ENCODE measurements around the gene TCL1B. TPM values are rescaled to one million over a fixed set of nuclear protein-coding genes. Genes with fewer than 3 reads are reported as not detected.

The TCL1B gene
- total RNA-seq, 5 donors from 2014 or later (not counting 1 experiment from before 2014, with no cell fraction given), result 0.21 to 2.0 (median 0.70) TPM; not detected in 1

DNA sequence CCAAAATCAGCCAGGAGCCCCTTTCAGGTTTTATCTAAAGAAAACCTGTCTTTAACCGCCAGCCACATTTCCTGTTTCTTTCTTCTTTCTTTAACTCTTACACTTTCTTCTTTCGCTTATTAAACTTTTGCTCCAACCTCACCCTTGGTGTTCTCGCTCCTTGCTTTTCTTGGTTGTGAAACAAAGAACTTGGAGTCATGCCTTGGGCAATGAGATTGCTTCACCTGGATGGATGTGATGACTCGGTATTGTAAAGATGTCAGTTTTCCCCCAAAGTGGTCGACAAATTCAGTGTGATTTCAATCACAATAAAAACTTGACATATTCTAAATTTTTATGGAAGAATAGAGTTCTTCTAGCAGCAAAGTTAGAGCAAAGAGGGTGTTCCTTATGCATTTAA is 43.9 kb downstream of the TCL1B start:
- ChIA-PET CTCF (no interaction called here), POLR2A (no interaction called here)
- Histone ChIP-seq H3K4me1 (ENCODE audit: control insufficient read depth in 1 of 2, extremely low read depth in 1 of 2, insufficient read depth in 2 of 2, low read length in 2 of 2) (no peaks in the 10 kb centered on the region), H3K4me3 (ENCODE audit: control insufficient read depth in 1 of 2, extremely low read depth in 1 of 2, low read length in 1 of 2) (no peak overlapping the region), H3K27me3 (replicated peaks in 1 of 2; ENCODE audit: control insufficient read depth in 2 of 2, extremely low read depth in 1 of 2, insufficient read depth in 2 of 2, low read length in 1 of 2) (peaks cover 0 to 11% of the 10 kb centered on the region in 2 experiments), H3K27ac (ENCODE audit: low read length) (no peak overlapping the region), H3K9me3 (no peaks in the 10 kb centered on the region), H3K36me3 (ENCODE audit: control insufficient read depth in 2 of 2, extremely low read depth in 1 of 2, insufficient read depth in 1 of 2, low read length in 1 of 2) (no peaks in the 10 kb centered on the region)
- no peak overlapping the region for H3K4me3 Mint-ChIP-seq
- 20% methylated on average over 1 of the region's 5 CpGs for WGBS (ENCODE audit: insufficient coverage)
- DNase-seq (no peak), ATAC-seq (replicated peaks in 1 of 4) (no peak)
- peaks cover 0 to 3% (median 0%) of the 10 kb centered on the region in 3 donors for H3K9me3 Mint-ChIP-seq
- H3K27ac Mint-ChIP-seq, result no peak overlapping the region
- H3K27me3 Mint-ChIP-seq, result peaks cover 49 to 54% of the 10 kb centered on the region in 2 donors
- H3K36me3 Mint-ChIP-seq, result no peaks in the 10 kb centered on the region
- H3K4me1 Mint-ChIP-seq, result peaks cover 0 to 4% (median 0%) of the 10 kb centered on the region in 3 donors

DNA sequence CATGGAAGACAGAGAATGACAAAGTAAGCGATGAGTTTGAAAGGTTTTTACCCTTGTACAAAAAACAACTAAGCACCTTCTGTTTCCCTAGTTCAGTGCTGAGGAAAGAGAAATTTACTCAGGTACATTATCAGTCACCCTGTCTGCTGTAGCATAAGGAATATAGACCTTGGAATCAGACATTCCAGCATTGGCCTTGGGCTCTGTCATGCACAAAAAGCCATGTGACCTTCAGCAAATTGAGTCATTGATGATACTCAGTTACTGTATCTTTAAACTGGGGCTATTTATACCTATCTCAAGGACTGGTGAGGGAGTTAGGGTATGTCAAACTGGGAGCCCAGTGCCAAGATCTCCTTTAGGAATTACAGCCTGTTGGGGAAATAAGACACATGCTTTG is 47.0 kb downstream of the TCL1B start:
- Mint-ChIP-seq H3K9me3 (peaks cover 0 to 3% (median 0%) of the 10 kb centered on the region in 3 donors), H3K4me1 (peaks cover 0 to 4% (median 0%) of the 10 kb centered on the region in 3 donors), H3K27me3 (peaks cover 30 to 32% of the 10 kb centered on the region in 2 donors), H3K27ac (no peak overlapping the region), H3K4me3 (no peak overlapping the region), H3K36me3 (peaks cover 2% of the 10 kb centered on the region)
- ATAC-seq (replicated peaks in 1 of 4) (no peak), DNase-seq (no peak)
- ChIA-PET POLR2A (no interaction called here), CTCF (no interaction called here)
- no peaks in the 10 kb centered on the region for H3K27me3 ChIP-seq (replicated peaks in 1 of 2; ENCODE audit: control insufficient read depth in 2 of 2, extremely low read depth in 1 of 2, insufficient read depth in 2 of 2, low read length in 1 of 2)
- no peaks in the 10 kb centered on the region for H3K36me3 ChIP-seq (ENCODE audit: control insufficient read depth in 2 of 2, extremely low read depth in 1 of 2, insufficient read depth in 1 of 2, low read length in 1 of 2)
- WGBS (ENCODE audit: insufficient coverage), result no CpG with 5 or more reads among the region's 1 CpG
- no peaks in the 10 kb centered on the region for H3K9me3 ChIP-seq
- H3K4me3 ChIP-seq (ENCODE audit: control insufficient read depth in 1 of 2, extremely low read depth in 1 of 2, low read length in 1 of 2), result no peak overlapping the region
- no peak overlapping the region for H3K27ac ChIP-seq (ENCODE audit: low read length)
- H3K4me1 ChIP-seq (ENCODE audit: control insufficient read depth in 1 of 2, extremely low read depth in 1 of 2, insufficient read depth in 2 of 2, low read length in 2 of 2), result no peaks in the 10 kb centered on the region

DNA sequence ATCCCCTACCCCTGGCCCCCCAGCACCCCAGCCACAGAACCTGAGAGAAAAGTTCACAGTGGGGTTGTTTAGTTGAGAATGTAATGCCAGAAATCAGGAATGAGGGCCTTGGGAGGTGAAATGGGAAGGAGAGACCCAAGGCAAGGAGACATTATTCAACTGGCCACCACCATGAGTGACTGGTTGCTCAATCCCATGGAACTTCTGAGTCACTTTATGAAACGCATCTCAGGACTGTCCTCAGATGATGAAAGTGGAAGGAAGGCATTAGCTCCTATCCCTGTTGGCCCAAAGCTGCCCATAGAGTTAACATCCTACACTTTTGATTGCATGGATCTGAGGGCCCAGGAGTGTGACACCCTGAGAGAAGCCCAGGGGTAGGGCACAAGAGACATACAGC is 53.1 kb downstream of the TCL1B start:
- peaks cover 8% of the 10 kb centered on the region for H3K36me3 Mint-ChIP-seq
- H3K27ac ChIP-seq (ENCODE audit: low read length), result peak overlapping the region; percentile 56
- POLR2A ChIA-PET, result no interaction called here
- no peak overlapping the region for H3K4me3 Mint-ChIP-seq
- H3K4me1 ChIP-seq (ENCODE audit: control insufficient read depth in 1 of 2, extremely low read depth in 1 of 2, insufficient read depth in 2 of 2, low read length in 2 of 2), result peaks cover 0 to 3% of the 10 kb centered on the region in 2 experiments
- H3K36me3 ChIP-seq (ENCODE audit: control insufficient read depth in 2 of 2, extremely low read depth in 1 of 2, insufficient read depth in 1 of 2, low read length in 1 of 2), result no peaks in the 10 kb centered on the region
- peaks cover under 1 to 1% of the 10 kb centered on the region in 2 donors for H3K27me3 Mint-ChIP-seq
- CTCF ChIA-PET, result no interaction called here
- peaks cover 8 to 14% (median 8%) of the 10 kb centered on the region in 3 donors for H3K4me1 Mint-ChIP-seq
- DNase-seq, result no peak
- ATAC-seq (replicated peaks in 1 of 4), result no peak
- H3K9me3 ChIP-seq, result no peaks in the 10 kb centered on the region
- no peak overlapping the region for H3K4me3 ChIP-seq (ENCODE audit: control insufficient read depth in 1 of 2, extremely low read depth in 1 of 2, low read length in 1 of 2)
- no CpG with 5 or more reads among the region's 1 CpG for WGBS (ENCODE audit: insufficient coverage)
- peaks cover 5 to 10% (median 10%) of the 10 kb centered on the region in 3 donors for H3K9me3 Mint-ChIP-seq
- H3K27ac Mint-ChIP-seq, result peak overlapping the region; percentile 94 to 95
- H3K27me3 ChIP-seq (replicated peaks in 1 of 2; ENCODE audit: control insufficient read depth in 2 of 2, extremely low read depth in 1 of 2, insufficient read depth in 2 of 2, low read length in 1 of 2), result no peaks in the 10 kb centered on the region

DNA sequence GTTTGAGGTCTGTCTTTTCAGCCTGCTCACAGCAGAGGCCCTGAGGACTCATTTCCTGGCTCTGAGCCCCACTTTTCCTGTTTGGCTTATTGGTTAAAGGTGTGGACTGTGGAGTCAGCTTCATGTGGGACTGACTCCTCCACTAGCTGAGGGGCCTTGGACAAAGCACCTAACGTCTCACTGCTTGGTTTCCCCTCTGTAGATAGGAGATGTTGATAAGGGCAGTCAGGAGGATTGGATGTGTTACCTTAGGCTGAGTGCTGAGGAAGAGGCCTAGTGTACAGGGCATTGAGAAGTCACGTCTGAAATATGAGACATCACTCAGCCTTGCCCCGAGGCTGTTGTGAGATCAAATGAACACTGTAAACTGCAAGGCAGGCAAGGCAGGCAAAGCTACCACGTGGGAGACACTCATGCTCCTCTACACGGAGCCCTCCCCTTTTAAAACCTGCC is 54.8 kb downstream of the TCL1B start:
- Histone ChIP-seq H3K4me1 (ENCODE audit: control insufficient read depth in 1 of 2, extremely low read depth in 1 of 2, insufficient read depth in 2 of 2, low read length in 2 of 2) (peaks cover 0 to 3% of the 10 kb centered on the region in 2 experiments), H3K9me3 (no peaks in the 10 kb centered on the region), H3K36me3 (ENCODE audit: control insufficient read depth in 2 of 2, extremely low read depth in 1 of 2, insufficient read depth in 1 of 2, low read length in 1 of 2) (no peaks in the 10 kb centered on the region), H3K27ac (ENCODE audit: low read length) (no peak overlapping the region), H3K27me3 (replicated peaks in 1 of 2; ENCODE audit: control insufficient read depth in 2 of 2, extremely low read depth in 1 of 2, insufficient read depth in 2 of 2, low read length in 1 of 2) (peaks cover 0 to 8% of the 10 kb centered on the region in 2 experiments), H3K4me3 (ENCODE audit: control insufficient read depth in 1 of 2, extremely low read depth in 1 of 2, low read length in 1 of 2) (no peak overlapping the region)
- Mint-ChIP-seq H3K27ac (no peak overlapping the region), H3K27me3 (peaks cover 0 to 6% of the 10 kb centered on the region in 2 donors), H3K36me3 (peaks cover 8% of the 10 kb centered on the region), H3K4me1 (peaks cover 8 to 14% (median 8%) of the 10 kb centered on the region in 3 donors), H3K4me3 (no peak overlapping the region), H3K9me3 (peaks cover 5 to 10% (median 10%) of the 10 kb centered on the region in 3 donors)
- CTCF ChIA-PET, result no interaction called here
- POLR2A ChIA-PET, result no interaction called here
- ATAC-seq (replicated peaks in 1 of 4) (no peak), DNase-seq (no peak)
- 43% methylated on average over 4 of the region's 5 CpGs for WGBS (ENCODE audit: insufficient coverage)

DNA sequence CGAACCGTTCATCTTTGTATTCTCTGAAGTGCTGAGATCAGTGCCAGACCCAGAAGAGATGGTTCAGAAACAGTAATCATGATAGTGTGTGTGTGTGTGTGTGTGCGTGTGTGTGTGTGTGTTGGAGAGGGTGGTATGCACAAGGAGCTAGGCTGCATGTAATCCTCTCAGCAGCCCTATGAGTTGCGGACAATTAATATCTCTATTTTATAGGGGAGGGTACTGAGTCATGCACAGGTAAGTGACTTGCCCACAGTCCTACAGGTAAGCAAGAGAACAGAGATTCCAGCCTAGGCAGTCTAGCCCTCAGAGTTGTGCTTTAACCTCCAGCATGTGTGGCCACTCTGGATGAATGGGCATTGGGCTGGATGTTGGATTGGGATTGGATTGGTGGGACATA is 55.6 kb downstream of the TCL1B start:
- no peak for DNase-seq
- Histone ChIP-seq H3K4me3 (ENCODE audit: control insufficient read depth in 1 of 2, extremely low read depth in 1 of 2, low read length in 1 of 2) (no peak overlapping the region), H3K9me3 (no peaks in the 10 kb centered on the region), H3K27me3 (replicated peaks in 1 of 2; ENCODE audit: control insufficient read depth in 2 of 2, extremely low read depth in 1 of 2, insufficient read depth in 2 of 2, low read length in 1 of 2) (peaks cover 0 to 8% of the 10 kb centered on the region in 2 experiments), H3K4me1 (ENCODE audit: control insufficient read depth in 1 of 2, extremely low read depth in 1 of 2, insufficient read depth in 2 of 2, low read length in 2 of 2) (peaks cover 0 to 3% of the 10 kb centered on the region in 2 experiments), H3K27ac (ENCODE audit: low read length) (no peak overlapping the region), H3K36me3 (ENCODE audit: control insufficient read depth in 2 of 2, extremely low read depth in 1 of 2, insufficient read depth in 1 of 2, low read length in 1 of 2) (no peaks in the 10 kb centered on the region)
- H3K4me3 Mint-ChIP-seq, result no peak overlapping the region
- peaks cover 5 to 10% (median 10%) of the 10 kb centered on the region in 3 donors for H3K9me3 Mint-ChIP-seq
- no peak for ATAC-seq (replicated peaks in 1 of 4)
- CTCF ChIA-PET, result no interaction called here
- H3K27me3 Mint-ChIP-seq, result peaks cover 0 to 6% of the 10 kb centered on the region in 2 donors
- H3K27ac Mint-ChIP-seq, result no peak overlapping the region
- H3K4me1 Mint-ChIP-seq, result peaks cover 8 to 14% (median 8%) of the 10 kb centered on the region in 3 donors
- H3K36me3 Mint-ChIP-seq, result peaks cover 8% of the 10 kb centered on the region
- POLR2A ChIA-PET, result no interaction called here
- 100% methylated on average over 2 of the region's 4 CpGs for WGBS (ENCODE audit: insufficient coverage)

Other genes with a start within 250 kb of the TCL1B start
- gene SYNE3, start 169.8 kb upstream of the TCL1B start, total RNA-seq, result 10 to 100 TPM; 55.6 to 92.3 (median 77.8) TPM
- gene GLRX5, start 151.4 kb upstream of the TCL1B start, total RNA-seq, result 10 to 100 TPM; 15.4 to 24.2 (median 16.0) TPM
- 10 to 100 TPM in 1 of 5 donors, 1 to 10 TPM in 4; 1.4 to 22.5 (median 2.6) TPM for gene TCL1A, start 27.7 kb downstream of the TCL1B start, total RNA-seq
- gene TUNAR, start 190.4 kb downstream of the TCL1B start, total RNA-seq, result not detected